Fibroblast of lung (primary cell): Measurements from ENCODE around the gene C12orf42. TPM values are rescaled to one million over a fixed set of nuclear protein-coding genes. Genes with fewer than 3 reads are reported as not detected.

Experiments used
- DNase-seq, 2 donors: peaks; one replicate each; pipeline versions ENCODE4 v3.0.0 to v3.0.0-alpha.2; 2010; ENCODE audit warnings: low read depth in 2 of 2
- H2AFZ ChIP-seq: 2 replicates; pipeline ENCODE4 v1.5.1; 2012; ENCODE audit warnings: low read length, control low read depth, inconsistent platforms
- H3K27ac ChIP-seq: 2 replicates; pipeline ENCODE4 v1.5.1; 2011; ENCODE audit warnings: low read length, control low read depth; ENCODE audit not compliant: insufficient read depth
- H3K27me3 ChIP-seq: 2 replicates; pipeline ENCODE4 v1.5.1; 2011; ENCODE audit warnings: mild to moderate bottlenecking, low read length; ENCODE audit not compliant: control insufficient read depth, insufficient read depth
- H3K36me3 ChIP-seq: 2 replicates; pipeline ENCODE4 v1.5.1; 2011; ENCODE audit warnings: low read length; ENCODE audit not compliant: control insufficient read depth, insufficient read depth
- H3K4me1 ChIP-seq: 2 replicates; pipeline ENCODE4 v1.5.1; 2011; ENCODE audit warnings: low read length; ENCODE audit not compliant: control insufficient read depth, insufficient read depth; ENCODE audit errors: extremely low read depth
- H3K4me2 ChIP-seq: 2 replicates; pipeline ENCODE4 v1.5.1; 2011; ENCODE audit warnings: low read length, control low read depth; ENCODE audit not compliant: insufficient read depth; ENCODE audit errors: extremely low read depth
- H3K4me3 ChIP-seq, 4 experiments: fragments of 200-600 bp in 1 of 4; sonication (generic) in 1 of 4; replicated peaks in 1 of 4; 2 replicates each; pipeline ENCODE4 v1.5.1; 2011 to 2016; ENCODE audit warnings: low read length in 4 of 4, low read depth in 3 of 4, mild to moderate bottlenecking in 3 of 4, control low read depth in 2 of 4, inconsistent platforms in 1 of 4, mixed read lengths in 1 of 4; ENCODE audit not compliant: insufficient read depth in 1 of 4; ENCODE audit errors: control extremely low read depth in 1 of 4
- H3K79me2 ChIP-seq: 2 replicates; pipeline ENCODE4 v1.5.1; 2012; ENCODE audit warnings: mild to moderate bottlenecking, low read length, inconsistent platforms; ENCODE audit not compliant: control insufficient read depth, insufficient read depth
- H3K9ac ChIP-seq: 2 replicates; pipeline ENCODE4 v1.5.1; 2011; ENCODE audit warnings: mild to moderate bottlenecking, low read length, control low read depth; ENCODE audit not compliant: insufficient read depth
- H3K9me3 ChIP-seq: 2 replicates; pipeline ENCODE4 v1.5.1; 2012; ENCODE audit warnings: low read depth, low read length; ENCODE audit not compliant: control insufficient read depth, insufficient read depth
- H4K20me1 ChIP-seq: 2 replicates; pipeline ENCODE4 v1.5.1; 2011; ENCODE audit warnings: low read length; ENCODE audit not compliant: control insufficient read depth, insufficient read depth; ENCODE audit errors: extremely low read depth
- CTCF ChIP-seq, 2 donors: IDR thresholded peaks in 1 of 2; conservative IDR thresholded peaks in 1 of 2; 1 replicate in 1 of 2; 2 replicates in 1 of 2; pipeline ENCODE4 v1.5.1; 2011 to 2012; ENCODE audit warnings: low read length in 2 of 2, control low read depth in 1 of 2, inconsistent platforms in 1 of 2, low read depth in 1 of 2, mild to moderate bottlenecking in 1 of 2
- EZH2 ChIP-seq: IDR thresholded peaks from 2 replicates; pipeline ENCODE4 v1.5.1; 2012; ENCODE audit warnings: low read length, control low read depth, mild to moderate bottlenecking; ENCODE audit errors: missing control alignments
- polyA plus RNA-seq, 2 donors: library from polyadenylated mRNA; depleted of rRNA in 1 of 2; stranded (reverse) in 1 of 2; unstranded in 1 of 2; fragments of >200 nt; gene quantifications; 2 replicates each; pipeline ENCODE4 v1.2.1, GENCODE V29; 2011 to 2012; ENCODE audit warnings: missing spikeins in 1 of 2
- total RNA-seq: library from RNA; depleted of rRNA; stranded (reverse); fragments of >200 nt; gene quantifications from 2 replicates; pipeline ENCODE4 v1.2.1, GENCODE V29; 2014

C12orf42 gene
- total and polyA plus RNA-seq, 2 donors (not counting 1 experiment from before 2014, with no cell fraction given) = not detected

GRCh38 chr12:103391103-103391502 lies 104.7 kb downstream of the C12orf42 start:
- Histone ChIP-seq H3K27me3 (no peaks in the 10 kb centered on the region), H4K20me1 (no peaks in the 10 kb centered on the region), H3K27ac (no peak overlapping the region), H3K9me3 (no peaks in the 10 kb centered on the region), H3K4me3 (no peak overlapping the region), H3K4me1 (no peaks in the 10 kb centered on the region), H3K4me2 (no peak overlapping the region), H3K79me2 (no peaks in the 10 kb centered on the region), H3K9ac (no peak overlapping the region), H2AFZ (no peak overlapping the region), H3K36me3 (no peaks in the 10 kb centered on the region)
- no peak for DNase-seq
- TF ChIP-seq CTCF (conservative IDR thresholded peaks at IDR 0.05 in 1 of 2, IDR thresholded peaks at IDR 0.05 in 1 of 2; ENCODE audit: low read depth in 1 of 2, low read length in 2 of 2) (no peak), EZH2 (no peak)

GRCh38 chr12:103387385-103387784 lies 108.4 kb downstream of the C12orf42 start:
- TF ChIP-seq EZH2 (no peak), CTCF (conservative IDR thresholded peaks at IDR 0.05 in 1 of 2, IDR thresholded peaks at IDR 0.05 in 1 of 2; ENCODE audit: low read depth in 1 of 2, low read length in 2 of 2) (no peak)

GRCh38 chr12:103386451-103386850 lies 109.3 kb downstream of the C12orf42 start:
- Histone ChIP-seq H3K4me2 (no peak overlapping the region), H2AFZ (no peak overlapping the region), H3K27me3 (no peaks in the 10 kb centered on the region), H3K79me2 (no peaks in the 10 kb centered on the region), H3K4me3 (no peak overlapping the region), H3K9me3 (no peaks in the 10 kb centered on the region), H3K36me3 (no peaks in the 10 kb centered on the region), H4K20me1 (no peaks in the 10 kb centered on the region), H3K9ac (no peak overlapping the region), H3K27ac (no peak overlapping the region), H3K4me1 (no peaks in the 10 kb centered on the region)
- DNase-seq = no peak
- TF ChIP-seq EZH2 = no peak
- no peak for TF ChIP-seq CTCF (conservative IDR thresholded peaks at IDR 0.05 in 1 of 2, IDR thresholded peaks at IDR 0.05 in 1 of 2; ENCODE audit: low read depth in 1 of 2, low read length in 2 of 2)

More at GRCh38 chr12:103387385-103387784, 108.4 kb downstream of the C12orf42 start:
- Histone ChIP-seq H3K79me2 (no peaks in the 10 kb centered on the region), H3K9ac (no peak overlapping the region), H3K4me3 (no peak overlapping the region), H3K27ac (no peak overlapping the region), H3K36me3 (no peaks in the 10 kb centered on the region), H3K4me2 (no peak overlapping the region), H2AFZ (no peak overlapping the region), H4K20me1 (no peaks in the 10 kb centered on the region), H3K4me1 (no peaks in the 10 kb centered on the region), H3K27me3 (no peaks in the 10 kb centered on the region), H3K9me3 (no peaks in the 10 kb centered on the region)
- DNase-seq = no peak
